Measurements from ENCODE around the gene ATF3. TPM values are rescaled to one million over a fixed set of nuclear protein-coding genes. Genes with fewer than 3 reads are reported as not detected.

The ATF3 gene
- total and polyA plus RNA-seq, 7 donors: 3.2 to 162 (median 29.4) TPM

DNA sequence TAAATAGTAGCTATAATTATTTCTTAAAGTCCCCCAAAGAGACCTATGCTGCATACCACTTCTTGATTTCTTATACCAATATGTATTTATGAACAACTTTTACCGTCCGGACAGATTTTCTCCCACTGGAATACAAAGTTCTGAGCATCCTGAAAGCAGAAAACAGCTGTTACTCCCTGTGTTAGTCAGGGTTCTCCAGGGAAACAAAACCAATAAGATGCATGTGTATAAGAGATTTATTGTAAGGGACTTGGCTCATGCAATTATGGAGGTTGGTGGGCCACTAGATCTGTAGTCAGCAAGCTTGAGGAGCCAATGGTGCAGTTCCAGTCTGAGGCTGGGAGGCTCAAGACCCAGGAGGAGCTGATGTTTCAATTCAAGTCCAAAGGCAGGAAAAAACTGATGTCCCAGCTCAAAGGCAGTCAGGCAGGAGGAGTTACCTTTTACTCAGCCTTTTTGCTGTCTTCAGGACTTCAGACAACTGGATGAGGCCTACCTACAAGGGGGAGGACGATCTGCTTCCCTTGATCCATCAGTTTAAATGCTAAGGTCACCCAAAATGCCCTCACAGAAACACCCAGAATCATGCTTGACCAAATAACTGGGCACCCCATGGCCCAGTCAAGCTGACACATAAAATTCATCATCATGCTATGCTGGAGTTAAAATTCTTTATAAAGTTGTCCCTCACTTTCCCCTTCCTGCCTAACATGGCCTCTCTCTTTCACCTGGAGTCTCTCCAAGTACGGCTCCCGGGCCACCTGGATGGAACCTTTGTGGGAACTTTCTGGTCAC, 24.3 kb upstream of the ATF3 start:
- H3K27me3 ChIP-seq: peaks cover 0 to 31% (median 0%) of the 10 kb centered on the region in 3 donors
- H3K4me1 ChIP-seq: no peaks in the 10 kb centered on the region
- no peak for TF ChIP-seq POLR2A (IDR thresholded peaks at IDR 0.05)
- no peak for TF ChIP-seq EP300 (IDR thresholded peaks at IDR 0.05)
- TF ChIP-seq, protein P1, sequence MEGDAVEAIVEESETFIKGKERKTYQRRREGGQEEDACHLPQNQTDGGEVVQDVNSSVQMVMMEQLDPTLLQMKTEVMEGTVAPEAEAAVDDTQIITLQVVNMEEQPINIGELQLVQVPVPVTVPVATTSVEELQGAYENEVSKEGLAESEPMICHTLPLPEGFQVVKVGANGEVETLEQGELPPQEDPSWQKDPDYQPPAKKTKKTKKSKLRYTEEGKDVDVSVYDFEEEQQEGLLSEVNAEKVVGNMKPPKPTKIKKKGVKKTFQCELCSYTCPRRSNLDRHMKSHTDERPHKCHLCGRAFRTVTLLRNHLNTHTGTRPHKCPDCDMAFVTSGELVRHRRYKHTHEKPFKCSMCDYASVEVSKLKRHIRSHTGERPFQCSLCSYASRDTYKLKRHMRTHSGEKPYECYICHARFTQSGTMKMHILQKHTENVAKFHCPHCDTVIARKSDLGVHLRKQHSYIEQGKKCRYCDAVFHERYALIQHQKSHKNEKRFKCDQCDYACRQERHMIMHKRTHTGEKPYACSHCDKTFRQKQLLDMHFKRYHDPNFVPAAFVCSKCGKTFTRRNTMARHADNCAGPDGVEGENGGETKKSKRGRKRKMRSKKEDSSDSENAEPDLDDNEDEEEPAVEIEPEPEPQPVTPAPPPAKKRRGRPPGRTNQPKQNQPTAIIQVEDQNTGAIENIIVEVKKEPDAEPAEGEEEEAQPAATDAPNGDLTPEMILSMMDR (IDR thresholded peaks at IDR 0.05): no peak
- TF ChIP-seq POLR2AphosphoS5 (IDR thresholded peaks at IDR 0.05): no peak
- intact Hi-C loops (cut with DNase I): no loop called here
- H3K27ac ChIP-seq: no peak overlapping the region
- no peaks in the 10 kb centered on the region for H3K9me3 ChIP-seq
- WGBS, 2 donors: 89 to 90% methylated on average over 5 of the region's 5 CpGs
- H3K4me3 ChIP-seq: no peak overlapping the region
- no peak for DNase-seq
- H3K36me3 ChIP-seq: no peaks in the 10 kb centered on the region

DNA sequence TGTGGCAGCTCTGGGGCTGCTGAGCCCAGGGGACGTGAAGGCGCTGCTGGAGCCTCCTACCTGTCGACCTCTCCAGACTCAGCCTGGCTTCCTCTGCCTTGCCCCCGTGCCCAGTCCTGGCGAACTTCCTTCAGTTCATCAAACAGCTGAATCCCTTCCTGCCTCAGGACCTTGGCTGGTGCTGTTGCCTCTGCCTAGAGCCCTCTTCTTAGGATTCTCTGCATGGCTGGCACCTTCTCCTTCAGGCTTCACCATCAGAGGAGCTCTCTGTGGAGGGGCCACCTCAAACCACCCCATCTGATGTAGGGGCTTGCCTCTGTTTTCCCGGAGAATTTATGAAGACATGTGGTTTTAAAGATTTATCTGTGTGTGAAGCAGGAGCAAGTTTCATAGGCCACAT, 23.4 kb upstream of the ATF3 start:
- no peaks in the 10 kb centered on the region for H3K36me3 ChIP-seq
- H3K27me3 ChIP-seq: peaks cover 0 to 31% (median 0%) of the 10 kb centered on the region in 3 donors
- WGBS, 2 donors: 90 to 95% methylated on average over 6 of the region's 6 CpGs
- H3K9me3 ChIP-seq: no peaks in the 10 kb centered on the region
- H3K4me1 ChIP-seq: no peaks in the 10 kb centered on the region
- DNase-seq: no peak
- intact Hi-C loops (cut with DNase I): no loop called here
- no peak overlapping the region for H3K4me3 ChIP-seq
- no peak overlapping the region for H3K27ac ChIP-seq
- TF ChIP-seq, protein P1 (IDR thresholded peaks at IDR 0.05): no peak
- TF ChIP-seq EP300 (IDR thresholded peaks at IDR 0.05) (no peak), POLR2A (IDR thresholded peaks at IDR 0.05) (no peak), POLR2AphosphoS5 (IDR thresholded peaks at IDR 0.05) (no peak)

DNA sequence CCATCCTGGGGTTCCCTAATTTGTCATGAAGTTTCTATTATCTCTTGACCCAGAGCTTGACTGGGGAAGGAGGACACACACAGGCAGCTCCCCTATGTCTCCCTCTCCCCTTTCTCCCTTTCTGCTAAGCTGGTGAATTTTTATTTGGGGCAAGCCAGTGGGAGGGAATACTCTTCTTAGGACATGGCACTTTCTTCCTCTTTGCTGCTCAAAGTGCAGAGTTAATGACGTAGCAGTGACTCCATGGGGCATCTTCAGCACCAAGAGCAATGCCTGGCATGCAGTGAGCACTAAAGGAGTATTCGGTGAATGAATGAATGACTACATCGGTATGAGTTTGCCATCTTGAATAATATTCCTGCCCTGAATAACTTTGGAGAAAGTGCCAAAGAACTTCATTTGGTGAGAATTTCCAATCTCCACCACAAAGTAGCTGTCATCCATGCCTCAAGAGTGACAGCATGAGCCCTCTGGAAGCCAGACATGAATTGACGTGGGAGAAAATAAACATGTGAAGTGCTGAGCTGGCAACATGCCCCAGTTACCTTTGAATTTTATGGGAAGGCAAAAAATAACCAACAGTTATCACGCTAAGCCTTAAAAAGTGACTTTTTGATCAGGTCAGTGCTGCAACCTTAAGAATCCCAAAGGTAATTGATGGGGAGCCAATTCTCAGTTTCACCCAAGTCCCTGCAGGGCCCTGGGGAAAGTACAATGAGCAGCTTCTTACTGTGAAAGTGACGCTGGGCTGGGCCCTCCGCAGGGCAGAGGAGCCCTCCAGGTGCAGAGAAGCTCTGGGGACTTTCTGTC, 22.1 kb upstream of the ATF3 start:
- intact Hi-C loops (cut with DNase I): no loop called here
- H3K27ac ChIP-seq: no peak overlapping the region
- H3K4me1 ChIP-seq: no peaks in the 10 kb centered on the region
- H3K27me3 ChIP-seq: peaks cover 0 to 31% (median 0%) of the 10 kb centered on the region in 3 donors
- H3K36me3 ChIP-seq: no peaks in the 10 kb centered on the region
- DNase-seq: no peak
- H3K9me3 ChIP-seq: no peaks in the 10 kb centered on the region
- WGBS, 2 donors: 83% methylated on average over 7 of the region's 7 CpGs
- TF ChIP-seq EP300 (IDR thresholded peaks at IDR 0.05): no peak
- TF ChIP-seq, protein P1 (IDR thresholded peaks at IDR 0.05): no peak
- no peak for TF ChIP-seq POLR2A (IDR thresholded peaks at IDR 0.05)
- TF ChIP-seq POLR2AphosphoS5 (IDR thresholded peaks at IDR 0.05): no peak
- H3K4me3 ChIP-seq: no peak overlapping the region

DNA sequence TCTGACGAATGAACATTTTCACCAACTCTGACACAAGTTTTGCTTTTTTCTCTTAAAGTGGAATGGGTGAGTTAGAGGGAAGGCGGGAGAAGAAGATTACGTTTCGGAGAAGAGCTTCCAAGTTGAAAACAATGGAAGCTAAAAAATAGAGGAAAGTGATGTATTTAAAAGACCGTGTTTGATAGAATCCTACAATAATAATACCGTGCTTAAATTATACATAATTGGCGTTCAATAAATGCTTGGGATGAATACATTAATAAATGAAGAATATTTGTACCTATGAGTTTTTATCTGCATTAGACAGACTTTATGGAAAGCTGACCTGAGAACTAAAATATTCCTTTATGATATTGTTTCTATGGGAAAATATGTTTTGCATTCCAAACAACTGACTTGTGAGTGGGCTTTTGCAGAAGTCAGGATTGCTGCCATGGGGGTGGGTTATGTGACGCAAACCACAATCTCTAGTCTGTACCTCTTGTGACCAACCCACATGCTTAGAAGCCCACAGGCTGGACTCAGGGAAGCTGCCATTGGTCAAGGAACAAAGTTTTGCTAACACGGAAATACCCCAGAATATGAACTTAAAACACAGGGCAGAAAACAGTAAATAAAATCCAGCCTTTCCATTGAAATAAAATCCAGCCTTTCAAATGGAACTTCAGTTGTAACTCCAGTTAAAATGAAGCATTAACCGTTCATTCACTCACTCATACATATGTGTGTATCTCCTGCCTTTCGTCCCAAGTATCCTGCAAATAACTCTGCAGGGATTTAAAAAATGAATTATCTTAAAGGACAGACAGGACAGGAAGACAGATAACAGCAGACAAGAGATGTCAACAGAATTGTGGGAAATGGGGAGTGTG, 21.3 kb upstream of the ATF3 start:
- H3K27ac ChIP-seq: no peak overlapping the region
- DNase-seq: no peak

More for the DNA sequence above, 21.3 kb upstream of the ATF3 start:
- WGBS, 2 donors: 80 to 88% methylated on average over 11 of the region's 11 CpGs
- intact Hi-C loops (cut with DNase I): no loop called here
- no peaks in the 10 kb centered on the region for H3K9me3 ChIP-seq
- TF ChIP-seq EP300 (IDR thresholded peaks at IDR 0.05) (no peak), POLR2AphosphoS5 (IDR thresholded peaks at IDR 0.05) (no peak), POLR2A (IDR thresholded peaks at IDR 0.05) (no peak)
- TF ChIP-seq, protein P1 (IDR thresholded peaks at IDR 0.05): no peak
- no peaks in the 10 kb centered on the region for H3K4me1 ChIP-seq
- no peaks in the 10 kb centered on the region for H3K36me3 ChIP-seq
- H3K27me3 ChIP-seq: peaks cover 0 to 31% (median 0%) of the 10 kb centered on the region in 3 donors
- H3K4me3 ChIP-seq: no peak overlapping the region
